ENCODE data around the gene DDX53.

DDX53 gene

DNA sequence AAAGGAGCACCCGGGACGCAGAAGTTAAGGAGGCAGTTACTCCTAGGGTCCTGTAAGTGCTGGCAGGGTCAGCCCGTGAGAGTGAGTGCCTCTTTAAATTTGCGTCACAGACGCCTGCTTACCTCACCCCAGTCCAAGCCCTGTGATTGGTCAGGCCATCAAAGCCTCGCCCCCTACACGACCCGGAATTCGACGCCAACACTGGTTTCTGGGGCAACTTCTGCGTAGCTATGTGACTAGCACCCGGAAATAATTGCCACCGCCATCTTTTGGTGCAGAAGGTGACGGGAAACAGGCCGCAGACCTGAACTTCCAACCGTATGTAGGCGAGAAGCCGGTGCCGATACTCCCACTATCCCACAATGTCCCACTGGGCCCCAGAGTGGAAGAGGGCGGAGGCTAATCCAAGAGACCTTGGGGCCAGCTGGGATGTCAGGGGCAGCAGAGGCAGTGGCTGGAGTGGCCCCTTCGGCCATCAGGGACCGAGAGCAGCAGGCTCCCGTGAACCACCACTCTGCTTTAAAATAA is at the start of gene DDX53:
Gene DDX53 (plus strand): TSS at position 265 of the 528 bp plus-strand sequence. CDS start 98 bp downstream, at position 363.
- H4K20me1 ChIP-seq, result no peaks in the 10 kb centered on the region
- no peak within 1 kb of the TSS for H3K27ac ChIP-seq
- H3K4me3 ChIP-seq, result no peak within 1 kb of the TSS
- TF ChIP-seq Cebpa-rat (IDR thresholded peaks at IDR 0.05), result no peak
- H3K9me3 ChIP-seq (replicated peaks in 1 of 11), result peaks cover 0 to 9% (median 0%) of the 10 kb centered on the region in 11 experiments; a peak in 4 of 22 replicates
- H3K4me2 ChIP-seq, result no peak within 1 kb of the TSS
- peaks cover 0 to 7% (median 0%) of the 10 kb centered on the region in 10 experiments; a peak in 3 of 20 replicates for H3K4me1 ChIP-seq
- H3K36me3 ChIP-seq, result no peaks in the 10 kb centered on the region
- H3K9ac ChIP-seq, result no peak within 1 kb of the TSS
- no peaks in the 10 kb centered on the region for H3K27me3 ChIP-seq

DNA sequence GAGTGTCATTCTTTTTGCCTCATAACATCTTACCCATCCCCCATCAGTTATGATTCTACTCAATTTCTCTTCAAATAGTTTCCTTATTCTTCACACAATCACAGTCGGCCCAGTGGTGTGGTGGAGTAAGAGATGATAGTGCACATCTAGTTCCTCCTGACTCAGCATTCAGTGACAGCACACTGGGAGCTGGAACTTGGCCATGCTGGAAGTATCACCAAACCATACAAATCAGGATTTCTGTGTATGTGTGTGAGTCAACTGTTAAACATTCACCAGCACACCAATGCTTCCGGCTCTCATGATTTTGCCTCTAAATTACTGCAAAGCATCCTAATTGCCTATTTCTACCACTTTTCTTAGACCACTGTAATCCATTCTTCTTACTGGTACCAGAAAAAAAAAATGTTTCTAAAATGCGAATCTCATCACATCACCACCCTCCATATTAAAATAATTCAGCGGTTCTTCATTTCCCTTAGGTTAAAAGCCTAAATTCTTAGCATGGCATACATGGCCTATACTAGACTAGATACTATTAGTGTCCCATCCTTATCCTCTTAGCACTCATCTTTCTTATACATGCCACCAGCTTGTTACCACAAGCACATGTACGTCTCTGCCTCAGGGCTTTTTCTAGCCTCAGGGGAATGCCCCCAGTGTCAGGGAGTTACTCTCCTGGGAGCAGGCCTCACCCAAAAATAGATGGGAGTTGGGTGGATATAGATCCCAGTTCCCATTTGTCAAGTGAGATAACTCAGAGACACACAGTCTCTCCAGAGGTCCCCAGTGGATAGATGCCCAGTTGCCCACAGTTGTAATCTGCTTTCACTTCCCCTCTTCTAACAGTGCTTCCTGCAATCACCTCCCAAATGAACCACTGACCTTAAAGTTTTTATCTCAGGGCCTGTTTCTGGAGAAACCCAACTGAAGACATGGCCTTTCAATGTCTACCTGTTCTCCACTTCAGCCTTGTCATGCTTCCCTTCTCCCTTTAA is 49.2 kb upstream of the DDX53 start:
- no peak for TF ChIP-seq Cebpa-rat (IDR thresholded peaks at IDR 0.05)
- no peaks in the 10 kb centered on the region for H4K20me1 ChIP-seq
- H3K36me3 ChIP-seq, result no peaks in the 10 kb centered on the region
- no peaks in the 10 kb centered on the region for H3K27me3 ChIP-seq
- peaks cover 20 to 41% (median 32%) of the 10 kb centered on the region in 10 experiments for H3K4me1 ChIP-seq
- no peak overlapping the region for H3K4me3 ChIP-seq
- peaks cover 0 to 33% (median 12%) of the 10 kb centered on the region in 11 experiments; a peak in 13 of 22 replicates for H3K9me3 ChIP-seq (replicated peaks in 1 of 11)
- peak overlapping the region; percentile 36 to 77 (median 65) for H3K4me2 ChIP-seq
- no peak overlapping the region; a peak in 1 of 22 replicates for H3K9ac ChIP-seq
- peak overlapping the region in 8 of 11 experiments; percentile 21 to 68 (median 48); a peak in 14 of 22 replicates for H3K27ac ChIP-seq

DNA sequence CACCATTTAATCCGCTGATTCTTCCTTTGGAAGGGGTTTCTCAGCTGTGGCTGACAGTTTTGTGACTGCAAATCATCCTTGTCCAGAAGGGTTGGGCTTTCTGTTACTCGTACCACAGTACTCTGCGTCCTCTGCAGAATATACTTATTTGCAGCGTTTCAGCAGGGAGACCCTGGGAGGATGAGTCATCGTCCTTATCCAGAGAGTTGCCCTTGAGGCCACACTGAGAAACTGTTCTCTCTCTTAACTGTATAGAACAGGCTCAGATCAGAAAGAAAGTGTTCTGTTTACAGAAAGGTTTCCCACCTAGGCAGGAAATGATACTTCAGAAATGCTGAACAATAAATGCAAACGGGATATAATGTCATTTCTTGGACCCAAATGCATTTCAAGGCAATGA is 47.8 kb upstream of the DDX53 start:
- H3K9ac ChIP-seq, result no peak overlapping the region
- no peak for TF ChIP-seq Cebpa-rat (IDR thresholded peaks at IDR 0.05)
- peaks cover 20 to 41% (median 32%) of the 10 kb centered on the region in 10 experiments for H3K4me1 ChIP-seq
- H4K20me1 ChIP-seq, result no peaks in the 10 kb centered on the region
- H3K9me3 ChIP-seq (replicated peaks in 1 of 11), result peaks cover 0 to 31% (median 12%) of the 10 kb centered on the region in 11 experiments; a peak in 9 of 22 replicates
- H3K4me2 ChIP-seq, result peak overlapping the region in 5 of 11 experiments; percentile 7 to 24 (median 13); a peak in 8 of 22 replicates
- no peaks in the 10 kb centered on the region for H3K27me3 ChIP-seq
- no peaks in the 10 kb centered on the region for H3K36me3 ChIP-seq
- no peak overlapping the region for H3K27ac ChIP-seq
- H3K4me3 ChIP-seq, result no peak overlapping the region

DNA sequence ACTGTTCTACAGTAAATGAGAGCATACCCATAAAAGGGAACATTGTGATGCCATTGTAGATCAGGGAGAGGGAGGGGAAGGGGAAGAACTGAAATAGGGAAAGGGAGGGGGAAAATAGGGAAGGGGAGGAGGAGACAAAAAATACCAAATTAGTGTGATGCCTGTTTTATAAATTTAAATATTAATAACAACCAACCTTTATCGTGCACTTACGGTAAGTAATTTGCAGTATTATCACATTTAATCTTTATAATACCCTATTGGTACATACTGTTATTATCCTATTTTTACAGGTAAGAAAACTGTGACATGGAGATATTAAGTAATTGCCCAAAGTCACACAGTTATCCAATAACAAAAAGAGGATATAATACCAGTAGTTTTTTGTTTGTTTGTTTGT is 41.5 kb upstream of the DDX53 start:
- Histone ChIP-seq H3K4me2 (no peak overlapping the region), H4K20me1 (no peaks in the 10 kb centered on the region), H3K9ac (no peak overlapping the region), H3K9me3 (replicated peaks in 1 of 11) (peaks cover 0 to 25% (median 9%) of the 10 kb centered on the region in 11 experiments; a peak in 11 of 22 replicates), H3K27ac (no peak overlapping the region), H3K27me3 (no peaks in the 10 kb centered on the region), H3K4me3 (no peak overlapping the region), H3K4me1 (peaks cover 0 to 3% (median 0%) of the 10 kb centered on the region in 10 experiments; a peak in 3 of 20 replicates), H3K36me3 (no peaks in the 10 kb centered on the region)
- TF ChIP-seq Cebpa-rat (IDR thresholded peaks at IDR 0.05), result no peak

DNA sequence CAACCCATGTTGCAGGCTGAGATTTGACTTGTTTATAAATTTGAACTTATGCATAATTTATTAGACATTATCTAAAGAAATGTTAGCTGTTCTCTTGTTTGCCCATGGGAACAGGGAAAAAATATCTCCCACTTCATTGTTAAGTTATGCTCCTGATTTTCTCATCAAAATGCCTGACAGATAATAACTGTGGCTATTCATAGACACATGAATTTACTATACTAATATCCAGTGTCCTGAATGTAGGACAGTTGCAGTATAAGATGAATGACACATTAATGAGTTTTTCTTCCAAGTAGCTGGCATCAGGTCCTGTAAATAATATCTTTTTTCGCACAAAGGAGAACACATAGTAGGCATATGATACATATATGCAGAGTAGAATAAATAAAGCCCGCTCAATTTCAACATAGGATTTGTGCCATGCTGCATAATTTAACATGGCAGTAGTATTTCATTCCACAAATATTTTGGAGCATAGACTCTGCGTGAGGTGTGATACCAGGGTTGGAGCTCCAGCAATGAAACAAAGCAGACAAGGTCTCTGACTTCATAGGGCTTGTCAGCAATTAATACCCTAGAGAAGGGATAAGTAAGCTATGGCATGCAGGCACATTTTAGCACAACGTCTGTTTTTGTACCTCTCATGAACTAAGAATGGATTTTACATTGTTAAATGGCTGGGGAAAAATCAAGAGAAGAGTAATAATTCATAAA is 40.4 kb upstream of the DDX53 start:
- Histone ChIP-seq H3K4me1 (no peaks in the 10 kb centered on the region), H3K9me3 (replicated peaks in 1 of 11) (peaks cover 0 to 36% (median 15%) of the 10 kb centered on the region in 11 experiments; a peak in 15 of 22 replicates), H3K36me3 (no peaks in the 10 kb centered on the region), H3K9ac (no peak overlapping the region), H3K27ac (no peak overlapping the region), H4K20me1 (no peaks in the 10 kb centered on the region), H3K4me2 (no peak overlapping the region), H3K27me3 (no peaks in the 10 kb centered on the region), H3K4me3 (no peak overlapping the region)
- no peak for TF ChIP-seq Cebpa-rat (IDR thresholded peaks at IDR 0.05)

DNA sequence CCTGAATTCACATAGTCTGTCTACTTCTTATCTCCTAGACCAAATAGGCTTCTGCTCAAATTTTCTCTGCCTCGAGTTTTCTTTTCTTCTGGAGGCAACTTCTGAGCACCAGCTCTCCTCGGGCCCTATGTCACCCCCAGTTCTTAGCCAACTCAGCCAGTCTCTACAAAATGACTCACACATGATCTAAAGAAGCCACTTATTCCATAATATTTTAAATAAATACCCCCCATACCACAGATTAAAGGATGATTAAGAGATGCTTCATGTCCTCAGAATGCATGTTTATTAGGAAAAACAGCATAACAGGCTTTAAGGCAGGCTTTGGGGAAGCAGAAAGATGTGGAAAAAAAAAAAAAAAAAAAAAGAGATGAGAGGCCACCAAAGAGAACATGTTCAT is 36.6 kb upstream of the DDX53 start:
- Histone ChIP-seq H3K36me3 (peaks cover 0 to 6% (median 0%) of the 10 kb centered on the region in 11 experiments; a peak in 3 of 22 replicates), H3K27me3 (no peaks in the 10 kb centered on the region), H3K9me3 (replicated peaks in 1 of 11) (peaks cover 16 to 64% (median 43%) of the 10 kb centered on the region in 11 experiments; a peak in 21 of 22 replicates), H4K20me1 (no peaks in the 10 kb centered on the region), H3K4me2 (no peak overlapping the region), H3K9ac (no peak overlapping the region), H3K4me1 (peaks cover 0 to 11% (median 3%) of the 10 kb centered on the region in 10 experiments; a peak in 11 of 20 replicates), H3K4me3 (no peak overlapping the region), H3K27ac (no peak overlapping the region)
- TF ChIP-seq Cebpa-rat (IDR thresholded peaks at IDR 0.05), result no peak

DNA sequence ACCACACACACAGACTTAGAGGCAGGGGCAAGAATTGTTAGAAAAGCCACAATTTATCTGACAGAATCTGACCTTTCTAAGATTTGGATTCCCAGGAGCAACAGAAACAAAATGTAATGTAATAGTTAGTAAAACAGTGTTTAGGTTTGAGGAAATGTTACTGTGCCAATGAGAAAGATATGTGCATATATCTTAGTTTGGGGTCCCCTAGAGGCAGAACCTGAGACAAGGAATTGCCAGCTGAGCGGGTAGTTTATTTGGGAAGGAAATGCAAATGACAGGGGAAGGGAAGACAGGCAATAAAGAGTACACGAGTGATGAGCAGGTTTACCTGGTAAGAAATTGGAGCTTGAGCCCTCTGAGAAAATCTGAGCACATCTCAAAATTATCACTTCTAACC is 31.3 kb upstream of the DDX53 start:
- Histone ChIP-seq H3K36me3 (peaks cover 0 to 17% (median 0%) of the 10 kb centered on the region in 11 experiments; a peak in 5 of 22 replicates), H3K4me2 (peak overlapping the region in 9 of 11 experiments; percentile 29 to 81 (median 68); a peak in 17 of 22 replicates), H3K27me3 (no peaks in the 10 kb centered on the region), H4K20me1 (no peaks in the 10 kb centered on the region), H3K4me1 (peaks cover 7 to 30% (median 20%) of the 10 kb centered on the region in 10 experiments; a peak in 15 of 20 replicates), H3K4me3 (peak overlapping the region in 4 of 10 experiments; percentile 15 to 40 (median 34); a peak in 4 of 20 replicates), H3K9me3 (replicated peaks in 1 of 11) (peaks cover 52 to 95% (median 83%) of the 10 kb centered on the region in 11 experiments), H3K27ac (peak overlapping the region in 9 of 11 experiments; percentile 12 to 77 (median 70); a peak in 17 of 22 replicates), H3K9ac (peak overlapping the region in 6 of 11 experiments; percentile 1 to 55 (median 42); a peak in 7 of 22 replicates)
- no peak for TF ChIP-seq Cebpa-rat (IDR thresholded peaks at IDR 0.05)

DNA sequence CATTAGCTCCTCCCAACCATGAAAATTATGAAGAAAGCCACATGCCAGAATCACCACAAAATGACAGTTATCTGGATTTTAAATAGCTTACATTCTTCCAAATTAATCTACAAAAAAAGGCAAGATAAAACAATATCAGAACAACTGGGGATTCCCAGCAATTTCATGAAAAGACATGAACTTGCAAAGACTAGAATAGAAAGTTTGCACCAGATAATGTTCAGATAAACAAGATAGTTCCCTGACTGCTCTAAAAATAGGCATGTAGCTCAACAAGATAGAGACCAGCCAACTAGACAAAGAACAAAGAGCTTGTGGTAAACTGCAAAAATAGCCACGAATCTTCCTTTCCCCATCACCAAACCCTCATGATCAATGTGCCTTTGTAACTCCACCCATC is 30.3 kb upstream of the DDX53 start:
- Histone ChIP-seq H3K27me3 (no peaks in the 10 kb centered on the region), H3K4me1 (peaks cover 7 to 30% (median 20%) of the 10 kb centered on the region in 10 experiments; a peak in 15 of 20 replicates), H3K9me3 (replicated peaks in 1 of 11) (peaks cover 52 to 93% (median 79%) of the 10 kb centered on the region in 11 experiments), H3K36me3 (peaks cover 0 to 17% (median 0%) of the 10 kb centered on the region in 11 experiments; a peak in 5 of 22 replicates), H3K9ac (peak overlapping the region in 5 of 11 experiments; percentile 33 to 55 (median 51); a peak in 5 of 22 replicates), H4K20me1 (no peaks in the 10 kb centered on the region), H3K4me3 (peak overlapping the region in 4 of 10 experiments; percentile 2 to 40 (median 27); a peak in 4 of 20 replicates), H3K27ac (peak overlapping the region in 8 of 11 experiments; percentile 46 to 77 (median 71); a peak in 16 of 22 replicates), H3K4me2 (peak overlapping the region in 10 of 11 experiments; percentile 16 to 81 (median 65); a peak in 20 of 22 replicates)
- TF ChIP-seq Cebpa-rat (IDR thresholded peaks at IDR 0.05), result no peak

All from BLaER1 treated with 17β-estradiol and CSF1 and Interleukin-3, amounts not matched to agents 10 nM and 100 nM (cell line).